Epithelial cell of proximal tubule (primary cell): ENCODE data around the gene PYDC1. TPM values are rescaled to one million over a fixed set of nuclear protein-coding genes. Genes with fewer than 3 reads are reported as not detected.

ENCODE experiments used
- DNase-seq: peaks from one replicate; pipeline ENCODE4 v3.0.0-alpha.2; 2011; ENCODE audit warnings: low read depth
- H3K4me3 ChIP-seq: 2 replicates; pipeline ENCODE4 v1.5.1; 2011; ENCODE audit warnings: low read depth, mild to moderate bottlenecking, low read length
- total RNA-seq: library from RNA; depleted of rRNA; stranded (reverse); fragments of >200 nt; gene quantifications from 2 replicates; pipeline ENCODE4 v1.2.3, GENCODE V29; 2015
- TF ChIP-seq, protein P1 (sequence below): conservative IDR thresholded peaks from 2 replicates; pipeline ENCODE4 v1.5.1; 2012; ENCODE audit warnings: low read depth, mild to moderate bottlenecking, low read length

The PYDC1 gene
- total RNA-seq, 1 donor from 2014 or later: not detected

DNA sequence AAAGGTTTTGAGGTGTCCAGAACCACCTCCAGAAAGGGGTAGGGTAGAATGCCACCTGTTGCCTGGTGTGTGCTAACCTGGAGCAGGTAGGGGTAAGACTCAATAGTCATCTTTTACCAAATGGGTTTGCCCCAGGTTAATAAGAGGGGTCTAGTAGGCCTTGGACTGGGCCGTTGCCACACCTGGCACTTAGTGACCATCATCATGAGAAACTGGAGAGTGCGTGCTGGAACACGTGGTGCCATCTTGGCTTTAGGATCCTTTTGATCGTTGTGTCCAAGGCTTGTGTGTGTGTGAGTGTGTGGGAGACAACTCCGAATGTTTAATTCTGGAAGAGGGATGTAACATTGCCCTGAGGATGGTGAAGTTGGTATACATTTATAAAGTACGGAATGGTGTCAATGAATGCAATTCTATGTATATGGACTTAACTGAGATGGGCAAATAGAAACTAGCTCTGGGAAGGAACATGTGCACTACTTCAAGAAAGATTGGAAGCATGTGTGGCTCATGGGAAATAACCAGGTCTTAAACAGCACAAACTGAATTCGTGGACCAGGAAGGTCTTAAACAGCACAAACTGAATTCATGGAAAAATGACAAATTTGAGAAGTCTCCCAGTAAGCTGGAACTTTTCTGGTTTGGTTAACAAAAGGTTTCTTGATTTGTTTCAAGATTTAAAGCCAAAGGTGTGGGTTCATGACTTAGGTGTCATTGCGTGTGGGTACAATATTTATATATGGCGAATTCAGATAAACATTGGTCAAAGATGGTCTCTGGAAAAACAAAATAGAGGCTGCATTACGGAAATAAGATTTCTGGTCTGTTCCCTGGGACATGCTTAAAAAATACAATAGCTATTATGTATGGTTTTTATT lies 29.8 kb downstream of the PYDC1 start:
- TF ChIP-seq, protein P1, sequence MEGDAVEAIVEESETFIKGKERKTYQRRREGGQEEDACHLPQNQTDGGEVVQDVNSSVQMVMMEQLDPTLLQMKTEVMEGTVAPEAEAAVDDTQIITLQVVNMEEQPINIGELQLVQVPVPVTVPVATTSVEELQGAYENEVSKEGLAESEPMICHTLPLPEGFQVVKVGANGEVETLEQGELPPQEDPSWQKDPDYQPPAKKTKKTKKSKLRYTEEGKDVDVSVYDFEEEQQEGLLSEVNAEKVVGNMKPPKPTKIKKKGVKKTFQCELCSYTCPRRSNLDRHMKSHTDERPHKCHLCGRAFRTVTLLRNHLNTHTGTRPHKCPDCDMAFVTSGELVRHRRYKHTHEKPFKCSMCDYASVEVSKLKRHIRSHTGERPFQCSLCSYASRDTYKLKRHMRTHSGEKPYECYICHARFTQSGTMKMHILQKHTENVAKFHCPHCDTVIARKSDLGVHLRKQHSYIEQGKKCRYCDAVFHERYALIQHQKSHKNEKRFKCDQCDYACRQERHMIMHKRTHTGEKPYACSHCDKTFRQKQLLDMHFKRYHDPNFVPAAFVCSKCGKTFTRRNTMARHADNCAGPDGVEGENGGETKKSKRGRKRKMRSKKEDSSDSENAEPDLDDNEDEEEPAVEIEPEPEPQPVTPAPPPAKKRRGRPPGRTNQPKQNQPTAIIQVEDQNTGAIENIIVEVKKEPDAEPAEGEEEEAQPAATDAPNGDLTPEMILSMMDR: no peak
- no peak for DNase-seq
- no peak overlapping the region for H3K4me3 ChIP-seq

DNA sequence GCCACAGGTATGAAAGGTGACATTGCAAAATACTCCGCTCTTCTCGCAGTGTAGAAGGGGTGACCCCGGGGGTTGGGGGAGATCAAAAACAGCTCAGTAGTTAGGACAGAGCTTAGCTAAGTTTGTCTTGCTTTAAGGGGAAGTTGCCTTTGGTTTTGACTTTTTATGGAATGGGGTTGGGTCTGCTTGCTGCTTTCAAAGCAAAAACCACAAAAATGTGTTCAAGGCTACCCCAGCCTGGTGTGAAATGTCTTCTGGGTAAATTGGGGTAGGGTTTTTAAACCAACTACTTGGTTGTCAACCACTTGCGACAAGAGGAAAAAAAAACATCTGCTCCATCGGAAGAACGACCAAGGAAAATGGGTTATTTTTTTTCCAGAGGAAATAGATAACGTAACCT lies 30.8 kb downstream of the PYDC1 start:
- DNase-seq: no peak
- no peak overlapping the region for H3K4me3 ChIP-seq
- TF ChIP-seq, protein P1: no peak

DNA sequence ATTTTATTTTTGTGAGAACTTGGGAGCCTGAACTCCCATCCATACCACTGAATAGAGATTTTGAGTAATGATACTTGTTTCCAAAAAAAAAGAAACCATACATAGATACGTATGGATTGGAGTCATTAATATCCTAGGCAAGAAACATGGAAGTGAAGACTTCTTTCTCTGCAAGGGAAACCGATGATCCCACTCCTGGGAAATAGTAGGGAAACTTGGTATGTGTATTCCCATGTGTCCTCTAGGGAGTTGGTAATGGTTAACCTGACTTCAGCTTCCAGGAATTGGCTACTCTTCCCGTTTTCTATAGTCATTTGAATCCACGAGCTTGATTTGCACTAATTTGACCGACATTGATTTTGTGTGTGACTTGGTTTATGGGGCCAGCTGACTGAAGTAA lies 31.6 kb downstream of the PYDC1 start:
- no peak overlapping the region for H3K4me3 ChIP-seq
- TF ChIP-seq, protein P1: no peak
- DNase-seq: no peak

- H3K4me3 ChIP-seq: no peak overlapping the region
- DNase-seq: no peak
- TF ChIP-seq, protein P1: no peak
These were observed 32.0 kb downstream of the PYDC1 start for GRCh38 chr16:31184888-31185287.

DNA sequence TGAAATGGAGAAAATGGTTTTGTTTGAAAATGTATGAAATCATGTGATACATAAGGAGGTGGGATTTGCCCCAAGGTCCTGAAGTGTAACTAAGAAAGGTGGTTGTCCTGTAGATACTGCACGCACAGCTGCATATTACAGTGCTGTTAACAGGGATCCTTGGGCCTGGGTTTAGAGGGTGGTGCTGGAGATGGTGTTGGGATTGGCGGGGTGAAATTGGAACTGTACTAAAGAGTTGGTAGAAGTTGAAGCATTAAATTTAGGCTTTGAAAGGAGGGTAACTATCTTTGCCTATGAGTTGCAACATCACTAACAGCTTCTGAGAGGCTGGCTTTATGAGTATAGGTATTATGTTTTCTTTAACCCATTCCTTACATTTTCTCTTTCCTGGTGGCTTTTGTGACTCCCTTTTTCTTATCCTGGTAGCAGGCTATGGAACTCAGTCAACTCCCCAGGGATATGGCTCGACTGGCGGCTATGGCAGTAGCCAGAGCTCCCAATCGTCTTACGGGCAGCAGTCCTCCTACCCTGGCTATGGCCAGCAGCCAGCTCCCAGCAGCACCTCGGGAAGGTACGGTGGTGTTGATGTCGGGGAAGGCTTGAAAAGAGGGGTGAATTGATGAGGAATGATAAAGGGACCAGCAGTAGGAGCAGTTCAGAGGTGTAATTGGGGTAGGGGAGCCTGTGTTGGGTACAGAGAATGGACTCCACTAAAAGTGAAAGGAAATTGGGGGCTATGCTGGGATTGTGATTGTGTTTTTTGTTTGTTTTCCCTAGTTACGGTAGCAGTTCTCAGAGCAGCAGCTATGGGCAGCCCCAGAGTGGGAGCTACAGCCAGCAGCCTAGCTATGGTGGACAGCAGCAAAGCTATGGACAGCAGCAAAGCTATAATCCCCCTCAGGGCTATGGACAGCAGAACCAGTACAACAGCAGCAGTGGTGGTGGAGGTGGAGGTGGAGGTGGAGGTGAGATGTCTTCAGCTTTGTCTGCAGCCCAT lies 33.2 kb downstream of the PYDC1 start:
- no peak overlapping the region for H3K4me3 ChIP-seq
- TF ChIP-seq, protein P1: no peak
- DNase-seq: no peak

GRCh38 chr16:31182391-31182790 lies 34.5 kb downstream of the PYDC1 start:
- H3K4me3 ChIP-seq: peak overlapping the region; percentile 89
- no peak for DNase-seq
- TF ChIP-seq, protein P1: no peak
